ENCODE measurements around the gene CFB.

DNA sequence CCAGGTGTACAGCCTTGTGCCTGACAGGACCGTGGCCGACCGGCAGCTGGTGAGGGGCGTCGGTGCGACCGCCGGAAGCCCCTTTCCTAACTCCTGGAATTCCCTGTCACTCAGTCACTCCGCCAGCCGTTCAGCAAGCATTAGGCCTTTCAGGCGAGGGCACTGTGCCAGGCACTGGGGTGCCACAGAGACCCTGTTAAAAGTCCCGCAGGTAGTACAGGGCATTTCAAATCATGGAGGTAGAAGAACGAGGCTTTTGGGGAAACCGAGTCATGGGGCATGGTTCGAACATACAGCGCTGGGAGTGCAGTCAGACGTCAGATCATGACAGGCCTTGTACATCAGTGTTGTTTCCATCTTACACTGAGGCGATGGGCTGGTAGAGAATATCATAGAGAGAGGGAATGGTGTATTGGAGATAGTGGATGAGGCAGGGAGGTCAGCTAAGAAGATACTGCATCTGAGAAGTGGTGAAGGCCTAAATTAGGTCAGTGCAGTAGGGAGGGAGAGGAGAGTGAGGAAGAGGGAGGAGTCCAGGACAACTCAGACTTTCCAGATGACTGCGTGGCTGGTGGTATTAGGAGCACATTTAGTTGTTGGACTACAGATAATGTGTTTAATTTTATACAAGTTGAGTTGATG is 26.9 kb downstream of the CFB start:
- TF ChIP-seq ZFP30 (CRISPR knock-in tag; IDR thresholded peaks at IDR 0.05; ENCODE audit: borderline replicate concordance) (no peak), SMC3 (conservative IDR thresholded peaks at IDR 0.05; ENCODE audit: insufficient read depth, low read depth, low read length) (no peak), ZNF561 (CRISPR knock-in tag; conservative IDR thresholded peaks at IDR 0.05) (no peak)
